ENCODE results near the gene TRMO.

Gene TRMO

DNA sequence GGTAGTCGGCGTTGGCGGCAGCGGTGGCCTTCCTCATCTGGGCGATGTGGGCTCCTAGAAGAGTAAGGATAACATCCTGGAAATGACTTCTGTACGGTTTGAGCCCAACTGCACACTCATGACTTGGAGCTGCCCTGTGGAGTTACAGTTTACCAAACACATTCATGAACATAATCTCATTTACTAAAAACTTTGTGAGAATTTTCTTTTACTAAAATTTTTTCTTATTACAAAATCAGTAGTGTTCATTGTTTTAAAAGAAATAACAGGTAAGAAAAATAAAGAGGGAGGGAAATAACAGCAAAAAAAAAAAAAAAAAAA, 63.9 kb downstream of the TRMO start:
- no peak for TF ChIP-seq TAF1 (IDR thresholded peaks at IDR 0.05; ENCODE audit: low read depth)
- TF ChIP-seq NFIC (IDR thresholded peaks at IDR 0.05): no peak
- no peak for TF ChIP-seq TEAD4 (IDR thresholded peaks at IDR 0.05)

DNA sequence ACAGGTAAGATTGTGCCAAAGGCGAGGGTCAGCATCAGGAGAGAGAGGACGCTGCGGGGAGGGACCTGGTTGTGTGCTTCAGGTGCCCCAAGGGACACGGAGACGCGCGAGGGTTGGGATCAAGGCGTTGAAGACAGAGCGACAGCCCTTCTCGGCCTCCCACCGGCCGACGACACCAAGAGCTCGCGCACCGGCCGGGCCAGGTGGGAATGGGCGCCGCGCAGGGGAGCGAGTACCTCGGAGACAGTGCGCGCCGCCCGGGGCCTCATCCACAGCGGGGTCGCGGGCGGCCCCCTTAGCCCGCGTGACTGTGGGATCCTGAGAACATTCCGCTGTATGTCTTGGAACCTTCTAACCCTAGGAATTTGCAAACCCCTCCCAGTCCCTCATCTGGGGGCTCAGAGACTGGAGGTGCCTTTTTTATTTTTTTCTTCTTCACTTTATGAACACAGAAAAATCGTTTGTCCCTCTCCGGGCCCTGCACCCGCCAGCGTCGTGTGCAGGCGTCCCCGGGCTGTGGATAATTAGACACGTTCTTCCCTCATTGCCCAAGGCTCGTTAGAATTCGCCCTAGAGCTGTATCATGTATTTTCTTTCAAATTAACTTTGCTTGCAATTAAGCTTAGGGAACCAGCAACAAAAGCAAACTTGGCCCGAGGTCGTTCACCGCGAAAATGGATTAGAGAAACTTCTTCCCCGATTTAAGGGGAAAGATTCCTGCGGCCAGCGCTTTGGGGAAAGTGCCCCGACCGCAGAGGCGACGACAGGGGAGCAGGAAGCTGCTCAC, 64.5 kb downstream of the TRMO start:
- TF ChIP-seq TEAD4 (IDR thresholded peaks at IDR 0.05) (no peak), CEBPB (IDR thresholded peaks at IDR 0.05) (no peak), TCF12 (IDR thresholded peaks at IDR 0.05; ENCODE audit: low read depth) (no peak), NFIC (IDR thresholded peaks at IDR 0.05) (no peak), EGR1 (IDR thresholded peaks at IDR 0.05) (no peak), YY1 (IDR thresholded peaks at IDR 0.05; ENCODE audit: low read depth) (no peak), FOXM1 (IDR thresholded peaks at IDR 0.05; ENCODE audit: borderline replicate concordance, low read depth) (no peak), CREB1 (IDR thresholded peaks at IDR 0.05; ENCODE audit: low read depth) (no peak), EP300 (IDR thresholded peaks at IDR 0.05; ENCODE audit: borderline replicate concordance) (no peak), ZBTB7A (IDR thresholded peaks at IDR 0.05; ENCODE audit: low read depth) (no peak), RAD21 (IDR thresholded peaks at IDR 0.05; ENCODE audit: low read depth) (no peak), TAF1 (IDR thresholded peaks at IDR 0.05; ENCODE audit: low read depth) (no peak)
- TF ChIP-seq, protein P1, sequence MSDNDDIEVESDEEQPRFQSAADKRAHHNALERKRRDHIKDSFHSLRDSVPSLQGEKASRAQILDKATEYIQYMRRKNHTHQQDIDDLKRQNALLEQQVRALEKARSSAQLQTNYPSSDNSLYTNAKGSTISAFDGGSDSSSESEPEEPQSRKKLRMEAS (IDR thresholded peaks at IDR 0.05): no peak
- TF ChIP-seq, protein P2, sequence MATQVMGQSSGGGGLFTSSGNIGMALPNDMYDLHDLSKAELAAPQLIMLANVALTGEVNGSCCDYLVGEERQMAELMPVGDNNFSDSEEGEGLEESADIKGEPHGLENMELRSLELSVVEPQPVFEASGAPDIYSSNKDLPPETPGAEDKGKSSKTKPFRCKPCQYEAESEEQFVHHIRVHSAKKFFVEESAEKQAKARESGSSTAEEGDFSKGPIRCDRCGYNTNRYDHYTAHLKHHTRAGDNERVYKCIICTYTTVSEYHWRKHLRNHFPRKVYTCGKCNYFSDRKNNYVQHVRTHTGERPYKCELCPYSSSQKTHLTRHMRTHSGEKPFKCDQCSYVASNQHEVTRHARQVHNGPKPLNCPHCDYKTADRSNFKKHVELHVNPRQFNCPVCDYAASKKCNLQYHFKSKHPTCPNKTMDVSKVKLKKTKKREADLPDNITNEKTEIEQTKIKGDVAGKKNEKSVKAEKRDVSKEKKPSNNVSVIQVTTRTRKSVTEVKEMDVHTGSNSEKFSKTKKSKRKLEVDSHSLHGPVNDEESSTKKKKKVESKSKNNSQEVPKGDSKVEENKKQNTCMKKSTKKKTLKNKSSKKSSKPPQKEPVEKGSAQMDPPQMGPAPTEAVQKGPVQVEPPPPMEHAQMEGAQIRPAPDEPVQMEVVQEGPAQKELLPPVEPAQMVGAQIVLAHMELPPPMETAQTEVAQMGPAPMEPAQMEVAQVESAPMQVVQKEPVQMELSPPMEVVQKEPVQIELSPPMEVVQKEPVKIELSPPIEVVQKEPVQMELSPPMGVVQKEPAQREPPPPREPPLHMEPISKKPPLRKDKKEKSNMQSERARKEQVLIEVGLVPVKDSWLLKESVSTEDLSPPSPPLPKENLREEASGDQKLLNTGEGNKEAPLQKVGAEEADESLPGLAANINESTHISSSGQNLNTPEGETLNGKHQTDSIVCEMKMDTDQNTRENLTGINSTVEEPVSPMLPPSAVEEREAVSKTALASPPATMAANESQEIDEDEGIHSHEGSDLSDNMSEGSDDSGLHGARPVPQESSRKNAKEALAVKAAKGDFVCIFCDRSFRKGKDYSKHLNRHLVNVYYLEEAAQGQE (IDR thresholded peaks at IDR 0.05; ENCODE audit: low read depth): no peak
- TF ChIP-seq, protein P3, sequence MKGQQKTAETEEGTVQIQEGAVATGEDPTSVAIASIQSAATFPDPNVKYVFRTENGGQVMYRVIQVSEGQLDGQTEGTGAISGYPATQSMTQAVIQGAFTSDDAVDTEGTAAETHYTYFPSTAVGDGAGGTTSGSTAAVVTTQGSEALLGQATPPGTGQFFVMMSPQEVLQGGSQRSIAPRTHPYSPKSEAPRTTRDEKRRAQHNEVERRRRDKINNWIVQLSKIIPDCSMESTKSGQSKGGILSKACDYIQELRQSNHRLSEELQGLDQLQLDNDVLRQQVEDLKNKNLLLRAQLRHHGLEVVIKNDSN (IDR thresholded peaks at IDR 0.05): no peak

DNA sequence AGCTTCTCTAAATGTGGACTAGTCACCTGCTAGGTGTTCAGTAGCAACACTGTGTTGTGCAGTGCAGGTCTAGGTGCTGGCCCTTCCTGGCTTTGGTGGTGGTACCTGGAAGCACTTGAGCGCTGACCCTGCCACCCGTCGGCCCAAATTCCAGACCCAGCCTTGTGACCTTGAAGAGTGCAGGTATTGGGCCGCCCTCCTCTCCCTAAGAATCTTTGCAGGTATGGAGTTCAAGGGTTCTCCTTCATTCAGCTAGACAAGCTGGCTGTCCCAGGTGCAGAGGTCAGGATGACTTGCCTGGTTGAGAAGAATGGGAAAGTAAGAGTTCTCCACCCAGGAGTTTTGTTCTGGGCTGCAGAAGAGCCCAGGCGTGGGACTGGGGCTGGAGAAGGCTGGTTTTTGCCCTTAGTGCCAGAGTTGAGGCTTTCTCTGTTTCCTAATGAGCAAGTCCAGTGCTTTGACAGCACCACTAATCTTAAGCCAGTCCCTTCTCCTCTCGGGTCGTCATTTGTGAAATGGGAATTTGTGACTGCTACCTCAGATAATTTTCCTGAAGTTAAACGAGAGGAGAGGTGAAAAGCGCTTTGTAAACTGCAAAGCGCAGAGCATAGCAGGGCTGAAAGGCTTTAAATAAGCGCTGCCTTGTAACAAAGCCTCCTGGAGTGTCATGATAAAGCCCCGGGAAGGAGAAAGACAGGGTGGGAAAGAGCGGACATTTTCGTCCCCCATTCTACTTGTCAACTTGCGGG, 65.3 kb downstream of the TRMO start:
- no peak for TF ChIP-seq CREB1 (IDR thresholded peaks at IDR 0.05; ENCODE audit: low read depth)
- TF ChIP-seq, protein P1 (IDR thresholded peaks at IDR 0.05): no peak
- TF ChIP-seq TCF12 (IDR thresholded peaks at IDR 0.05; ENCODE audit: low read depth): no peak
- TF ChIP-seq YY1 (IDR thresholded peaks at IDR 0.05; ENCODE audit: low read depth): no peak

DNA sequence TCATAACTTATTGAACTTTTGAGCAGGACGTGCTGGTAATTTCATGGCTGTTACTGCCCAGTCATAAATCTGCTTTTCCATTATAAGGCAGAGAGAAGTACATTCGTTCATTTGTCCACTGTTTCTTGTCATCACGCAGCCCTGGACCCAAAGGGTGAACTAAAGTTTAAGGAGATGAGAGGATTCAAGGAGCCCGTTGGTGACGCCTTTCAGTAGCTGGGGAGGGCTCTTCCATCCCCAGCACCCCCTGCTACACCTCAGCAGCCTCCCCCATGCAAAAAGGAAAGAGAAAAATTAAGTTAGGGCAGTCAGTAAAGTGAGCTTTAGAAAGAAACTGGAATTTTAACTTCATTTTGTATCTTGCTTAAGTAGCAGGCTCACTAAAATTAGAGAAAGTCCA, 66.4 kb downstream of the TRMO start:
- TF ChIP-seq EGR1 (IDR thresholded peaks at IDR 0.05) (no peak), ZBTB7A (IDR thresholded peaks at IDR 0.05; ENCODE audit: low read depth) (no peak), FOXM1 (IDR thresholded peaks at IDR 0.05; ENCODE audit: borderline replicate concordance, low read depth) (no peak), TCF12 (IDR thresholded peaks at IDR 0.05; ENCODE audit: low read depth) (no peak), TAF1 (IDR thresholded peaks at IDR 0.05; ENCODE audit: low read depth) (no peak)
- TF ChIP-seq, protein P3 (IDR thresholded peaks at IDR 0.05): no peak
- TF ChIP-seq, protein P2 (IDR thresholded peaks at IDR 0.05; ENCODE audit: low read depth): no peak

DNA sequence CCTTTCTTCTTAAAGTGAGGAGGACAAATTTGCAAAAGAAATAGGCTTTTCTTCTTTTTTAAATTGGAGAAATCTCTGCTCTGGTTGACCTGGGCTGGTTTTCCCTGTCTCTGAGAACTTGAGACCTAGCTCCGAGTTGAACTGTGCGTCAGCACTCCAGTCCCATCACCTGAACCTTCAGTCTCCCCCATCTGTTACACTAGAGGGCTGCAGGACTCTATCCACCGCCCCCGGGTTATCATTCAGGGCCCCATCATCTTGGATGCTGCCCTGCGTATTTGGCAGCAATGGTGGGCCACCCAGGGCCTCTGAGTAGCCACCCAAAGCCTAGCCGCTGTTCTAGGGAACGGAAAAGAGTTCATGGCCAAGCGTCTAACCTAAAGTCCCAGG, 66.8 kb downstream of the TRMO start:
- no peak for TF ChIP-seq CEBPB (IDR thresholded peaks at IDR 0.05)
- TF ChIP-seq, protein P2 (IDR thresholded peaks at IDR 0.05; ENCODE audit: low read depth): no peak
- no peak for TF ChIP-seq EGR1 (IDR thresholded peaks at IDR 0.05)
- no peak for TF ChIP-seq TEAD4 (IDR thresholded peaks at IDR 0.05)
- TF ChIP-seq, protein P1 (IDR thresholded peaks at IDR 0.05): no peak
- TF ChIP-seq TCF12 (IDR thresholded peaks at IDR 0.05; ENCODE audit: low read depth): no peak
- TF ChIP-seq FOXM1 (IDR thresholded peaks at IDR 0.05; ENCODE audit: borderline replicate concordance, low read depth): no peak
- TF ChIP-seq, protein P3 (IDR thresholded peaks at IDR 0.05): no peak
- no peak for TF ChIP-seq CREB1 (IDR thresholded peaks at IDR 0.05; ENCODE audit: low read depth)
- no peak for TF ChIP-seq EP300 (IDR thresholded peaks at IDR 0.05; ENCODE audit: borderline replicate concordance)
- TF ChIP-seq RAD21 (IDR thresholded peaks at IDR 0.05; ENCODE audit: low read depth): no peak
- no peak for TF ChIP-seq ZBTB7A (IDR thresholded peaks at IDR 0.05; ENCODE audit: low read depth)
